Gastroesophageal sphincter (tissue), 4 donors: ENCODE measurements around the gene TMSB4X. TPM values are rescaled to one million over a fixed set of nuclear protein-coding genes. Genes with fewer than 3 reads are reported as not detected.
"Not testable (repeated sequence)": the region's sequence is repeated elsewhere in the genome, so short reads cannot be mapped to it uniquely, and the experiment has no call there.

ENCODE experiments used
- ATAC-seq: fragments of 150-250 bp; one replicate; pipeline ENCODE4 v1.9.1; 2016; ENCODE audit warnings: mild to moderate bottlenecking, moderate library complexity
- H3K27ac ChIP-seq, 4 donors: fragments of 200-600 bp; sonication (generic) in 3 of 4; 1 replicate in 3 of 4; 2 replicates in 1 of 4; pipeline ENCODE4 v1.5.1; 2016 to 2019
- H3K27me3 ChIP-seq: fragments of 200-600 bp; sonication (generic); one replicate; pipeline ENCODE4 v1.5.1; 2019
- H3K36me3 ChIP-seq, 2 donors: fragments of 200-600 bp; sonication (generic); one replicate each; pipeline ENCODE4 v1.5.1; 2019; ENCODE audit warnings: control low read depth in 1 of 2
- H3K4me1 ChIP-seq, 3 donors: fragments of 200-600 bp; sonication (generic); 1 replicate in 2 of 3; 2 replicates in 1 of 3; pipeline ENCODE4 v1.5.1; 2016 to 2019; ENCODE audit warnings: control low read depth in 2 of 3
- H3K4me3 ChIP-seq, 2 donors: fragments of 200-600 bp; sonication (generic); one replicate each; pipeline ENCODE4 v1.5.1; 2019; ENCODE audit warnings: mild to moderate bottlenecking in 1 of 2, moderate library complexity in 1 of 2
- H3K9me3 ChIP-seq, 3 donors: fragments of 200-600 bp; sonication (generic); one replicate each; pipeline ENCODE4 v1.5.1; 2017 to 2019; ENCODE audit warnings: control low read depth in 2 of 3
- CTCF ChIP-seq, 4 experiments: fragments of 200-600 bp in 2 of 4; fragments of 450-650 bp in 2 of 4; sonication (generic) in 1 of 4; IDR thresholded peaks; one replicate each; pipeline ENCODE4 v1.5.1; 2017 to 2019; ENCODE audit warnings: antibody characterized with exemption in 4 of 4, mild to moderate bottlenecking in 2 of 4, moderate library complexity in 2 of 4
- EP300 ChIP-seq: sonication (generic); formaldehyde crosslinking; IDR thresholded peaks from one replicate; pipeline ENCODE4 v1.6.1; 2017; ENCODE audit warnings: antibody characterized with exemption, mild to moderate bottlenecking
- POLR2A ChIP-seq, 2 donors: fragments of 450-650 bp; IDR thresholded peaks; one replicate each; pipeline ENCODE4 v1.6.1; 2017; ENCODE audit warnings: antibody characterized with exemption in 2 of 2, mild to moderate bottlenecking in 2 of 2, moderate library complexity in 1 of 2
- POLR2AphosphoS5 ChIP-seq: sonication (generic); formaldehyde crosslinking; IDR thresholded peaks from one replicate; pipeline ENCODE4 v1.6.1; 2017; ENCODE audit warnings: antibody characterized with exemption
- WGBS, 2 donors: methylation state at CpG; one replicate each; pipeline ENCODE4 v1.1.5; 2018; ENCODE audit warnings: low coverage in 1 of 2; 5-methylcytosine and 5-hydroxymethylcytosine counted together
- total RNA-seq, 4 donors: library from RNA; depleted of rRNA; stranded (reverse); fragments of >200 nt; gene quantifications; one replicate each; pipeline ENCODE4 v1.1.0, GENCODE V29; 2016

The TMSB4X gene
- total RNA-seq, 4 donors from 2014 or later: 2,260 to 4,561 (median 3,693) TPM

GRCh38 chrX:12936947-12937346, 38.0 kb upstream of the TMSB4X start:
- WGBS, 2 donors: 67 to 70% methylated on average over 1 of the region's 1 CpG
- Histone ChIP-seq H3K27me3 (no peaks in the 10 kb centered on the region), H3K36me3 (no peaks in the 10 kb centered on the region), H3K4me1 (no peaks in the 10 kb centered on the region), H3K9me3 (no peaks in the 10 kb centered on the region), H3K27ac (no peak overlapping the region), H3K4me3 (no peak overlapping the region)
- no peak for TF ChIP-seq CTCF (IDR thresholded peaks at IDR 0.05)
- no peak for TF ChIP-seq POLR2AphosphoS5
- no peak for ATAC-seq

- ATAC-seq, H3K9me3 ChIP-seq, H3K4me3 ChIP-seq, H3K27ac ChIP-seq, H3K27me3 ChIP-seq, H3K4me1 ChIP-seq, H3K36me3 ChIP-seq: not testable (repeated sequence)
- 70 to 81% methylated on average over 2 to 6 of the region's 9 CpGs for WGBS, 2 donors
These were observed 34.4 kb upstream of the TMSB4X start for GRCh38 chrX:12940471-12940870.

DNA sequence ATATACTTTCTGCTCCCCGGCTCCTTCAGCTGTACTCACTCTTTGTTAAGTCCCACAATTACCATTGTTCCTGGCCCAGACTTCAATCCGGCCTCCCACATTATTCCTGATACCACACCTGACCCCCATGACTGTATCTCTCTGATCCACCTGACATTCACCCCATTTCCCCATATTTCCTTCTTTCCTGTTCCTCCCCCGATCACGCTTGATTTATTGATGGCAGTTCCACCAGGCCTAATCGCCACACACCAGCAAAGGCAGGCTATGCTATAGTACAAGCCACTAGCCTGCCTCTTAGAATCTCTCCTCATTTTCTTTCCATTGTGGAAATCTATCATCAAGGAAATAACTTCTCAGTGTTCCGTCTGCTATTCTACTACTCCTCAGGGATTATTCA, 31.3 kb upstream of the TMSB4X start:
- WGBS, 2 donors: 87 to 94% methylated on average over 3 of the region's 6 CpGs
- not testable (repeated sequence) for H3K4me1 ChIP-seq, H3K9me3 ChIP-seq, H3K4me3 ChIP-seq, H3K36me3 ChIP-seq, H3K27me3 ChIP-seq, H3K27ac ChIP-seq, ATAC-seq

- ATAC-seq, H3K4me1 ChIP-seq, H3K9me3 ChIP-seq, H3K4me3 ChIP-seq, H3K27me3 ChIP-seq, H3K36me3 ChIP-seq, H3K27ac ChIP-seq: not testable (repeated sequence)
- WGBS, 2 donors: 77 to 87% methylated on average over 2 to 4 of the region's 4 CpGs
These were observed 30.5 kb upstream of the TMSB4X start for GRCh38 chrX:12944452-12944851.

DNA sequence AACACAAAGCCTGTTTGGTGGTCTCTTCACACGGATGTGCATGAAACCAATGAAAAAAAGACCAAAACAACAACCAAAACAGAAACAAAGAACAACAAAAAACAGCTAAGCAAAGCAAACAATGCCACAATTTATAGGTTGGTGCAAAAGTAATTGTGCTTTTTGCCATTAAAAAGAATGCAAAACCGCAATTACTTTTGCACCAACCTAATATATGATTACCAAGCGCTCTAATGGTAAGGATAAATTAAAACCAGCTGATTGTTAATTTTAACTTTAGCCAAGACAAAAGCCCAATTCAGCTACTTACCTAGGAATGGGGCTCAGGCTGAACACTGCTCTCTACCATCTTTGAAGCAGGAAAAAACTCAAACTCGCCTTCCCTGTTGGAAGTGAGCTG, 29.4 kb upstream of the TMSB4X start:
- TF ChIP-seq POLR2AphosphoS5 (no peak), CTCF (IDR thresholded peaks at IDR 0.05) (no peak), POLR2A (IDR thresholded peaks at IDR 0.05) (no peak), EP300 (no peak)
- Histone ChIP-seq H3K27me3 (no peaks in the 10 kb centered on the region), H3K27ac (no peak overlapping the region), H3K36me3 (no peaks in the 10 kb centered on the region), H3K4me3 (no peak overlapping the region), H3K4me1 (peaks cover 0 to 18% (median 0%) of the 10 kb centered on the region in 3 donors), H3K9me3 (no peaks in the 10 kb centered on the region)
- no peak for ATAC-seq
- WGBS, 2 donors: 77 to 87% methylated on average over 3 to 4 of the region's 4 CpGs

DNA sequence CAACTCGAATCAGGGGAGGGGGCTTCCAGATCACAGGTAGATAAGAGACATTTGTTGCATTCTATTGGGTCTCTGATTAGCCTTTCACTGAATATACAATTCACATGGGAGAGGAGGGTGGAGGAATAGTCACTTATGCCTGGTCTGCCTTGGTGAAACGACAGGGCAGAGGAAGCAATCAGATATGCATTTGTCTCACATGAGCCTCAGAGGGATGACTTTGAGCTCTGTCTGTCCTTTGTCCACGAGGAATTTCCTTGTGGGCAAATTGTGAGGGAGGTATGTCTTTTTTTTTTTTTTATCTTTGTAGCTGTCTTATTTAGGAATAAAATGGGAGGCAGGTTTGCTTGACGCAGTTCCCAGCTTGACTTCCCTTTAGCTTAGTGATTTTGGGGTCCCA, 28.5 kb upstream of the TMSB4X start:
- ATAC-seq: no peak
- Histone ChIP-seq H3K27me3 (no peaks in the 10 kb centered on the region), H3K27ac (no peak overlapping the region), H3K4me3 (no peak overlapping the region), H3K9me3 (no peaks in the 10 kb centered on the region), H3K4me1 (peaks cover 0 to 23% (median 0%) of the 10 kb centered on the region in 3 donors), H3K36me3 (no peaks in the 10 kb centered on the region)
- WGBS, 2 donors: 37 to 80% methylated on average over 2 to 4 of the region's 4 CpGs
- no peak for TF ChIP-seq EP300
- TF ChIP-seq CTCF (IDR thresholded peaks at IDR 0.05): no peak
- TF ChIP-seq POLR2A (IDR thresholded peaks at IDR 0.05): no peak
- TF ChIP-seq POLR2AphosphoS5: no peak
